Measurements from ENCODE around the gene CRYBG2. TPM values are rescaled to one million over a fixed set of nuclear protein-coding genes. Genes with fewer than 3 reads are reported as not detected.

The CRYBG2 gene
- total RNA-seq, 1 experiment from 2014 or later, result 21.1 TPM

- no peak for ATAC-seq
- peaks cover 30% of the 10 kb centered on the region for H3K4me1 Mint-ChIP-seq
- H3K27me3 Mint-ChIP-seq (ENCODE audit: low read depth), result no peaks in the 10 kb centered on the region
- no peak overlapping the region for H3K4me3 Mint-ChIP-seq
- H3K9me3 Mint-ChIP-seq, result no peaks in the 10 kb centered on the region
- TF ChIP-seq IRF2 (CRISPR knock-in tag; IDR thresholded peaks at IDR 0.05; ENCODE audit: borderline replicate concordance, low read depth), result no peak
- no peak for TF ChIP-seq TCF7 (CRISPR knock-in tag; IDR thresholded peaks at IDR 0.05; ENCODE audit: low read depth)
- no peak for TF ChIP-seq OVOL2 (CRISPR knock-in tag; IDR thresholded peaks at IDR 0.05; ENCODE audit: borderline replicate concordance)
- no peak for TF ChIP-seq HMGA2 (CRISPR knock-in tag; IDR thresholded peaks at IDR 0.05)
- TF ChIP-seq ATF2 (CRISPR knock-in tag; IDR thresholded peaks at IDR 0.05; ENCODE audit: borderline replicate concordance, low read depth), result no peak
- TF ChIP-seq ELF4 (CRISPR knock-in tag; IDR thresholded peaks at IDR 0.05; ENCODE audit: low read depth), result no peak
- no peak for TF ChIP-seq JUN (CRISPR knock-in tag; IDR thresholded peaks at IDR 0.05)
- no peak for TF ChIP-seq GABPB1 (CRISPR knock-in tag; IDR thresholded peaks at IDR 0.05)
- TF ChIP-seq ZNF396 (CRISPR knock-in tag; IDR thresholded peaks at IDR 0.05; ENCODE audit: borderline replicate concordance), result no peak
- no peak for TF ChIP-seq ZMAT4 (CRISPR knock-in tag; IDR thresholded peaks at IDR 0.05)
- TF ChIP-seq PRDM15 (CRISPR knock-in tag; IDR thresholded peaks at IDR 0.05), result no peak
- TF ChIP-seq FOXJ3 (CRISPR knock-in tag; IDR thresholded peaks at IDR 0.05; ENCODE audit: borderline replicate concordance), result no peak
- no peak for TF ChIP-seq ZNF138 (CRISPR knock-in tag; conservative IDR thresholded peaks at IDR 0.05)
- TF ChIP-seq EMX1 (CRISPR knock-in tag; IDR thresholded peaks at IDR 0.05), result no peak
- no peak for TF ChIP-seq MYBL2 (CRISPR knock-in tag; IDR thresholded peaks at IDR 0.05)
- no peak for TF ChIP-seq AR (CRISPR knock-in tag; IDR thresholded peaks at IDR 0.05)
- TF ChIP-seq ETV6 (CRISPR knock-in tag; IDR thresholded peaks at IDR 0.05), result no peak
- TF ChIP-seq ZNF532 (CRISPR knock-in tag; IDR thresholded peaks at IDR 0.05; ENCODE audit: borderline replicate concordance), result no peak
- DNase-seq (ENCODE audit: low spot score), result no peak
- CTCF ChIA-PET, result interaction anchor here (0.6 to 1.3 kb wide), 2 partner anchors 87 to 140 kb away, joined by 3 to 4 read pairs; no protein-coding TSS in a partner anchor
- POLR2A ChIA-PET, result no interaction called here
- peaks cover 56% of the 10 kb centered on the region for H3K36me3 Mint-ChIP-seq
- H3K27ac Mint-ChIP-seq, result no peak overlapping the region
These were observed 76.7 kb downstream of the CRYBG2 start for GRCh38 chr1:26277261-26277661.

Data from WTC11 (cell line).